ENCODE measurements around the gene MVB12B. TPM values are rescaled to one million over a fixed set of nuclear protein-coding genes. Genes with fewer than 3 reads are reported as not detected.

The MVB12B gene
- total RNA-seq, 1 donor from 2014 or later = 47.8 TPM

GRCh38 chr9:126389992-126390391 lies 63.4 kb downstream of the MVB12B start:
- intact Hi-C loops (cut with DNase I) = no loop called here
- Histone ChIP-seq H3K4me1 (peaks cover 75% of the 10 kb centered on the region), H3K4me3 (no peak overlapping the region), H3K27ac (peak overlapping the region; percentile 68), H3K9me3 (no peaks in the 10 kb centered on the region), H3K36me3 (peaks cover 33% of the 10 kb centered on the region), H3K27me3 (ENCODE audit: low read depth) (no peaks in the 10 kb centered on the region)
- TF ChIP-seq CTCF (IDR thresholded peaks at IDR 0.05) = no peak
- DNase-seq = no peak
- peak; percentile 62 to 65 for ATAC-seq

- H3K27ac ChIP-seq = peak overlapping the region; percentile 68
- H3K27me3 ChIP-seq (ENCODE audit: low read depth) = no peaks in the 10 kb centered on the region
- DNase-seq = no peak
- peaks cover 43% of the 10 kb centered on the region for H3K36me3 ChIP-seq
- H3K9me3 ChIP-seq = no peaks in the 10 kb centered on the region
- H3K4me1 ChIP-seq = peaks cover 83% of the 10 kb centered on the region
- intact Hi-C loops (cut with DNase I) = no loop called here
- no peak for ATAC-seq
- TF ChIP-seq CTCF (IDR thresholded peaks at IDR 0.05) = no peak
- no peak overlapping the region for H3K4me3 ChIP-seq
These were observed 64.3 kb downstream of the MVB12B start for GRCh38 chr9:126390923-126391322.

- Histone ChIP-seq H3K4me3 (no peak overlapping the region), H3K36me3 (peaks cover 48% of the 10 kb centered on the region), H3K9me3 (no peaks in the 10 kb centered on the region), H3K27me3 (ENCODE audit: low read depth) (no peaks in the 10 kb centered on the region), H3K27ac (peak overlapping the region; percentile 78), H3K4me1 (peaks cover 78% of the 10 kb centered on the region)
- no peak for TF ChIP-seq CTCF (IDR thresholded peaks at IDR 0.05)
- ATAC-seq (no peak), DNase-seq (no peak)
- intact Hi-C loops (cut with DNase I) = no loop called here
These were observed 65.4 kb downstream of the MVB12B start for GRCh38 chr9:126391713-126392661.

- intact Hi-C loops (cut with DNase I) = no loop called here
- no peak for DNase-seq
- no peak for ATAC-seq
These were observed 66.2 kb downstream of the MVB12B start for GRCh38 chr9:126392662-126393371.

More at GRCh38 chr9:126392662-126393371, 66.2 kb downstream of the MVB12B start:
- no peaks in the 10 kb centered on the region for H3K9me3 ChIP-seq
- H3K27me3 ChIP-seq (ENCODE audit: low read depth) = no peaks in the 10 kb centered on the region
- no peak for TF ChIP-seq CTCF (IDR thresholded peaks at IDR 0.05)
- H3K27ac ChIP-seq = peak overlapping the region; percentile 78
- H3K4me1 ChIP-seq = peaks cover 83% of the 10 kb centered on the region
- peaks cover 47% of the 10 kb centered on the region for H3K36me3 ChIP-seq
- H3K4me3 ChIP-seq = no peak overlapping the region
